ENCODE results near the gene CD52. TPM values are rescaled to one million over a fixed set of nuclear protein-coding genes. Genes with fewer than 3 reads are reported as not detected.

The CD52 gene
- total RNA-seq, 1 experiment from 2014 or later = 1.2 TPM

- Histone ChIP-seq H3K4me2 (no peak overlapping the region), H3K4me1 (replicated peaks; ENCODE audit: insufficient read depth) (peaks cover 21% of the 10 kb centered on the region), H3K79me2 (ENCODE audit: low read depth) (no peaks in the 10 kb centered on the region), H3K36me3 (ENCODE audit: low read depth) (no peaks in the 10 kb centered on the region), H3F3A (ENCODE audit: insufficient read depth, low read depth) (peaks cover 19% of the 10 kb centered on the region), H2AFZ (no peak overlapping the region), H4K20me1 (ENCODE audit: insufficient read depth) (no peaks in the 10 kb centered on the region), H3K9me2 (ENCODE audit: insufficient read depth) (no peaks in the 10 kb centered on the region), H3K27me3 (ENCODE audit: insufficient read depth, low read depth) (no peaks in the 10 kb centered on the region), H3K9me3 (ENCODE audit: insufficient read depth, low read depth) (no peaks in the 10 kb centered on the region), H3K27ac (no peak overlapping the region), H3K4me3 (no peak overlapping the region)
- no TSS peak for BruUV-seq (replicated peaks)
- POLR2A ChIA-PET (ENCODE audit: unreplicated experiment) = no interaction called here
- CTCF ChIA-PET = interaction anchor here (1.8 kb wide), 1 partner anchor 78 kb away, joined by 5 read pairs; no protein-coding TSS in a partner anchor
- intact Hi-C loops (cut with micrococcal nuclease; ENCODE audit: unreplicated experiment) = loop anchor here (5.0 kb wide), 2 partner anchors 55 to 125 kb away; no protein-coding TSS in a partner anchor
- no peak for DNase-seq
- TF ChIP-seq CTCF (conservative IDR thresholded peaks at IDR 0.05) (no peak), EZH2 (IDR thresholded peaks at IDR 0.05; ENCODE audit: low read depth) (no peak)
These were observed 44.6 kb downstream of the CD52 start for GRCh38 chr1:26362331-26362730.

- TF ChIP-seq CTCF (conservative IDR thresholded peaks at IDR 0.05) (peak; percentile 80), EZH2 (IDR thresholded peaks at IDR 0.05; ENCODE audit: low read depth) (no peak)
- Histone ChIP-seq H2AFZ (no peak overlapping the region), H3K4me2 (no peak overlapping the region), H3K9me3 (ENCODE audit: insufficient read depth, low read depth) (no peaks in the 10 kb centered on the region), H3K9me2 (ENCODE audit: insufficient read depth) (no peaks in the 10 kb centered on the region), H3K4me3 (no peak overlapping the region), H3K4me1 (replicated peaks; ENCODE audit: insufficient read depth) (peaks cover 7% of the 10 kb centered on the region), H3K27me3 (ENCODE audit: insufficient read depth, low read depth) (no peaks in the 10 kb centered on the region), H3K79me2 (ENCODE audit: low read depth) (no peaks in the 10 kb centered on the region), H3K36me3 (ENCODE audit: low read depth) (no peaks in the 10 kb centered on the region), H3F3A (ENCODE audit: insufficient read depth, low read depth) (peaks cover 7% of the 10 kb centered on the region; the same call in 1 of the 2 replicates), H4K20me1 (ENCODE audit: insufficient read depth) (no peaks in the 10 kb centered on the region), H3K27ac (no peak overlapping the region)
- BruUV-seq (replicated peaks) = no TSS peak
- ChIA-PET CTCF (interaction anchor here (0.6 to 1.8 kb wide), 6 partner anchors 13 to 847 kb away, joined by 3 to 10 read pairs (median 4); no protein-coding TSS in a partner anchor), POLR2A (ENCODE audit: unreplicated experiment) (interaction anchor here (0.6 kb wide), 1 partner anchor 56 kb away, joined by 3 read pairs; no protein-coding TSS in a partner anchor)
- intact Hi-C loops (cut with micrococcal nuclease; ENCODE audit: unreplicated experiment) = loop anchor here (1.0 to 5.0 kb wide), 3 partner anchors 42 to 126 kb away; no protein-coding TSS in a partner anchor
- DNase-seq = peak in 1 of 2 experiments; percentile 76
These were observed 46.0 kb downstream of the CD52 start for GRCh38 chr1:26363549-26364448.

GRCh38 chr1:26364956-26365355 lies 47.2 kb downstream of the CD52 start:
- H2AFZ ChIP-seq = no peak overlapping the region
- BruUV-seq (replicated peaks) = no TSS peak
- no peaks in the 10 kb centered on the region for H3K36me3 ChIP-seq (ENCODE audit: low read depth)
- no peak for TF ChIP-seq EZH2 (IDR thresholded peaks at IDR 0.05; ENCODE audit: low read depth)
- TF ChIP-seq CTCF (conservative IDR thresholded peaks at IDR 0.05) = no peak
- POLR2A ChIA-PET (ENCODE audit: unreplicated experiment) = interaction anchor here (0.6 kb wide), 1 partner anchor 62 kb away, joined by 4 read pairs; no protein-coding TSS in a partner anchor
- no peaks in the 10 kb centered on the region for H3K9me3 ChIP-seq (ENCODE audit: insufficient read depth, low read depth)
- no peaks in the 10 kb centered on the region for H3K79me2 ChIP-seq (ENCODE audit: low read depth)
- H4K20me1 ChIP-seq (ENCODE audit: insufficient read depth) = no peaks in the 10 kb centered on the region
- no peaks in the 10 kb centered on the region for H3K4me1 ChIP-seq (replicated peaks; ENCODE audit: insufficient read depth)
- DNase-seq = no peak
- H3K4me2 ChIP-seq = no peak overlapping the region
- CTCF ChIA-PET = interaction anchor here (1.0 kb wide), 1 partner anchor 33 kb away, joined by 4 read pairs; no protein-coding TSS in a partner anchor
- H3K27me3 ChIP-seq (ENCODE audit: insufficient read depth, low read depth) = no peaks in the 10 kb centered on the region
- H3K27ac ChIP-seq = no peak overlapping the region
- H3K4me3 ChIP-seq = no peak overlapping the region
- intact Hi-C loops (cut with micrococcal nuclease; ENCODE audit: unreplicated experiment) = loop anchor here (5.0 kb wide), 2 partner anchors 52 to 128 kb away; no protein-coding TSS in a partner anchor
- no peaks in the 10 kb centered on the region for H3K9me2 ChIP-seq (ENCODE audit: insufficient read depth)
- H3F3A ChIP-seq (ENCODE audit: insufficient read depth, low read depth) = no peaks in the 10 kb centered on the region

Measured in PC-9 (cell line).